Liver (tissue), 9 donors: ENCODE data around the gene USP6NL. TPM values are rescaled to one million over a fixed set of nuclear protein-coding genes. Genes with fewer than 3 reads are reported as not detected.

Experiments
- DNase-seq: peaks from one replicate; pipeline ENCODE4 v3.0.0-alpha.2; 2017; ENCODE audit warnings: low spot score
- H3K27ac ChIP-seq, 2 donors: one replicate each; pipeline ENCODE4 v1.7.0; 2013; ENCODE audit warnings: inconsistent platforms in 2 of 2, low read length in 2 of 2, control low read depth in 1 of 2, low read depth in 1 of 2, mild to moderate bottlenecking in 1 of 2
- H3K27me3 ChIP-seq, 4 donors: one replicate each; pipeline versions ENCODE4 v1.6.1 to v1.7.0; 2013; ENCODE audit warnings: low read length in 3 of 4, inconsistent platforms in 1 of 4, mild to moderate bottlenecking in 1 of 4, moderate library complexity in 1 of 4; ENCODE audit not compliant: control insufficient read depth in 4 of 4, insufficient read depth in 4 of 4
- H3K36me3 ChIP-seq, 4 donors: one replicate each; pipeline versions ENCODE4 v1.6.1 to v1.7.0; 2013; ENCODE audit warnings: low read length in 3 of 4, mild to moderate bottlenecking in 3 of 4, low read depth in 1 of 4, moderate library complexity in 1 of 4; ENCODE audit not compliant: control insufficient read depth in 4 of 4, insufficient read depth in 3 of 4
- H3K4me1 ChIP-seq, 4 donors: one replicate each; pipeline versions ENCODE4 v1.6.1 to v1.7.0; 2013; ENCODE audit warnings: low read length in 3 of 4, mild to moderate bottlenecking in 3 of 4, moderate library complexity in 1 of 4; ENCODE audit not compliant: control insufficient read depth in 4 of 4, insufficient read depth in 4 of 4
- H3K4me3 ChIP-seq, 3 donors: one replicate each; pipeline versions ENCODE4 v1.6.1 to v1.7.0; 2013; ENCODE audit warnings: low read length in 3 of 3, control low read depth in 1 of 3, low read depth in 1 of 3, mild to moderate bottlenecking in 1 of 3
- H3K9ac ChIP-seq, 2 donors: one replicate each; pipeline ENCODE4 v1.7.0; 2013; ENCODE audit warnings: low read length in 2 of 2, mild to moderate bottlenecking in 2 of 2, moderate library complexity in 2 of 2, control low read depth in 1 of 2, low read depth in 1 of 2
- H3K9me3 ChIP-seq, 4 donors: one replicate each; pipeline versions ENCODE4 v1.6.1 to v1.7.0; 2013; ENCODE audit warnings: low read length in 3 of 4; ENCODE audit not compliant: control insufficient read depth in 4 of 4
- EGR1 ChIP-seq, 2 donors: IDR thresholded peaks; 2 replicates each; pipeline ENCODE4 v1.6.1; 2016 to 2018; ENCODE audit warnings: antibody characterized with exemption in 2 of 2, low read depth in 2 of 2
- FOXA1 ChIP-seq: IDR thresholded peaks from 2 replicates; pipeline ENCODE4 v1.6.1; 2016; ENCODE audit warnings: antibody characterized with exemption
- FOXA2 ChIP-seq: IDR thresholded peaks from 2 replicates; pipeline ENCODE4 v1.6.1; 2016; ENCODE audit warnings: antibody characterized with exemption
- GABPA ChIP-seq, 2 donors: IDR thresholded peaks in 1 of 2; conservative IDR thresholded peaks in 1 of 2; 2 replicates each; pipeline ENCODE4 v1.6.1; 2016; ENCODE audit warnings: antibody characterized with exemption in 2 of 2, mild to moderate bottlenecking in 1 of 2, moderate library complexity in 1 of 2
- HNF4A ChIP-seq, 2 donors: conservative IDR thresholded peaks; 2 replicates each; pipeline ENCODE4 v1.6.1; 2016; ENCODE audit warnings: antibody characterized with exemption in 2 of 2, mild to moderate bottlenecking in 2 of 2
- HNF4G ChIP-seq: IDR thresholded peaks from 2 replicates; pipeline ENCODE4 v1.6.1; 2016; ENCODE audit warnings: antibody characterized with exemption
- JUND ChIP-seq, 2 donors: IDR thresholded peaks; 2 replicates each; pipeline ENCODE4 v1.6.1; 2016; ENCODE audit warnings: antibody characterized with exemption in 2 of 2
- NR2F2 ChIP-seq: IDR thresholded peaks from 2 replicates; pipeline ENCODE4 v1.6.1; 2016; ENCODE audit warnings: antibody characterized with exemption
- RAD21 ChIP-seq, 2 donors: IDR thresholded peaks; 2 replicates each; pipeline ENCODE4 v1.6.1; 2016; ENCODE audit warnings: antibody characterized with exemption in 2 of 2, mild to moderate bottlenecking in 2 of 2
- RXRA ChIP-seq, 2 donors: IDR thresholded peaks; 2 replicates each; pipeline ENCODE4 v1.6.1; 2017 to 2018; ENCODE audit warnings: antibody characterized with exemption in 2 of 2, mild to moderate bottlenecking in 1 of 2
- SP1 ChIP-seq: IDR thresholded peaks from 2 replicates; pipeline ENCODE4 v1.6.1; 2018; ENCODE audit warnings: antibody characterized with exemption, mild to moderate bottlenecking
- TAF1 ChIP-seq: conservative IDR thresholded peaks from 2 replicates; pipeline ENCODE4 v1.6.1; 2016; ENCODE audit warnings: antibody characterized with exemption, mild to moderate bottlenecking
- YY1 ChIP-seq: IDR thresholded peaks from 2 replicates; pipeline ENCODE4 v1.6.1; 2016; ENCODE audit warnings: antibody characterized with exemption, mild to moderate bottlenecking
- WGBS: extraction: QIAGEN DNeasy Blood & Tissue Kit; methylation state at CpG from one replicate; pipeline ENCODE4 v1.1.7; 2013; 5-methylcytosine and 5-hydroxymethylcytosine counted together
- polyA plus RNA-seq, 2 donors: library from polyadenylated mRNA; stranded (reverse) in 1 of 2; unstranded in 1 of 2; fragments of 200-250 nt in 1 of 2; fragments of >200 nt in 1 of 2; fragmentation: Nextera tagmentation in 1 of 2; extraction: Ambion mirVana in 1 of 2; gene quantifications; one replicate each; pipeline versions ENCODE4 v1.2.1 to v1.2.3, GENCODE V29; 2013 to 2015
- total RNA-seq, 2 donors: library from RNA; depleted of rRNA; stranded (reverse); fragments of >200 nt; gene quantifications; one replicate each; pipeline ENCODE4 v1.2.3, GENCODE V29; 2014
- TF ChIP-seq, protein P1 (sequence below): IDR thresholded peaks from 2 replicates; pipeline ENCODE4 v1.6.1; 2016; ENCODE audit warnings: antibody characterized with exemption
- TF ChIP-seq, protein P2 (sequence below): fragments of 150-350 bp; IDR thresholded peaks from 2 replicates; pipeline ENCODE4 v1.5.1; 2017; ENCODE audit warnings: improper control_type of control experiment, low read depth, low read length; ENCODE audit not compliant: missing input control
- TF ChIP-seq, protein P3 (sequence below): IDR thresholded peaks from 2 replicates; pipeline ENCODE4 v1.6.1; 2016; ENCODE audit warnings: antibody characterized with exemption
- TF ChIP-seq, protein P4 (sequence below): IDR thresholded peaks from 2 replicates; pipeline ENCODE4 v1.6.1; 2016; ENCODE audit warnings: antibody characterized with exemption, mild to moderate bottlenecking
- TF ChIP-seq, protein P5 (sequence below): IDR thresholded peaks from 2 replicates; pipeline ENCODE4 v1.6.1; 2016; ENCODE audit warnings: antibody characterized with exemption
- donor health status: healthy.
- donor health status: healthy.
- donor health status: healthy.
- donor health status: healthy.
- donor health status: healthy.

USP6NL gene
- total and polyA plus RNA-seq, 4 donors = 3.8 to 15.0 (median 10.2) TPM

DNA sequence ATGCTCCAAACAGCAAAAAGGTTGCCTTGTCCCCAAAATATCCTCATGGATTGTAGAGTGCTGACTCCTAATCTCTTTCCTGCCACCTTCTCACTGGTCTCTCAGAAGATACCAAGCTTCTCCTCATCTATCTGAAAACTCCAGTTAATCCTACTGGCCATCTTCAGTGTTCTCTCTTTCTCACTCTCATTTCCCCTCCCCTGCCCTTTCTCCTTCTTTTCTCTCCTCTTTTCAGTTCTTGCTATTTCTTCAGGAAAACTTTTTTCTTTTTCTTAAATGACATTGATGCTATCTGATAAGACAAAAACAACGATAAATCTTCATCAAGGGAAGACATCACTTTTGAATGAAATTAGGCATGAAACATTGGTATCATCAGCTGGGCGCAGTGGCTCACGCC lies 109.8 kb downstream of the USP6NL start:
- Histone ChIP-seq H3K36me3 (peaks cover 0 to 11% (median 6%) of the 10 kb centered on the region in 4 donors), H3K27ac (no peak overlapping the region), H3K9ac (no peak overlapping the region), H3K27me3 (no peaks in the 10 kb centered on the region), H3K4me3 (no peak overlapping the region), H3K9me3 (no peaks in the 10 kb centered on the region), H3K4me1 (no peaks in the 10 kb centered on the region)
- 98% methylated on average over 3 of the region's 3 CpGs for WGBS
- TF ChIP-seq YY1 (no peak), GABPA (IDR thresholded peaks at IDR 0.05 in 1 of 2, conservative IDR thresholded peaks at IDR 0.05 in 1 of 2) (no peak), HNF4G (no peak)
- TF ChIP-seq, protein P1, sequence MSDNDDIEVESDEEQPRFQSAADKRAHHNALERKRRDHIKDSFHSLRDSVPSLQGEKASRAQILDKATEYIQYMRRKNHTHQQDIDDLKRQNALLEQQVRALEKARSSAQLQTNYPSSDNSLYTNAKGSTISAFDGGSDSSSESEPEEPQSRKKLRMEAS = no peak
- TF ChIP-seq, protein P2, sequence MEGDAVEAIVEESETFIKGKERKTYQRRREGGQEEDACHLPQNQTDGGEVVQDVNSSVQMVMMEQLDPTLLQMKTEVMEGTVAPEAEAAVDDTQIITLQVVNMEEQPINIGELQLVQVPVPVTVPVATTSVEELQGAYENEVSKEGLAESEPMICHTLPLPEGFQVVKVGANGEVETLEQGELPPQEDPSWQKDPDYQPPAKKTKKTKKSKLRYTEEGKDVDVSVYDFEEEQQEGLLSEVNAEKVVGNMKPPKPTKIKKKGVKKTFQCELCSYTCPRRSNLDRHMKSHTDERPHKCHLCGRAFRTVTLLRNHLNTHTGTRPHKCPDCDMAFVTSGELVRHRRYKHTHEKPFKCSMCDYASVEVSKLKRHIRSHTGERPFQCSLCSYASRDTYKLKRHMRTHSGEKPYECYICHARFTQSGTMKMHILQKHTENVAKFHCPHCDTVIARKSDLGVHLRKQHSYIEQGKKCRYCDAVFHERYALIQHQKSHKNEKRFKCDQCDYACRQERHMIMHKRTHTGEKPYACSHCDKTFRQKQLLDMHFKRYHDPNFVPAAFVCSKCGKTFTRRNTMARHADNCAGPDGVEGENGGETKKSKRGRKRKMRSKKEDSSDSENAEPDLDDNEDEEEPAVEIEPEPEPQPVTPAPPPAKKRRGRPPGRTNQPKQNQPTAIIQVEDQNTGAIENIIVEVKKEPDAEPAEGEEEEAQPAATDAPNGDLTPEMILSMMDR = no peak
- DNase-seq = no peak

DNA sequence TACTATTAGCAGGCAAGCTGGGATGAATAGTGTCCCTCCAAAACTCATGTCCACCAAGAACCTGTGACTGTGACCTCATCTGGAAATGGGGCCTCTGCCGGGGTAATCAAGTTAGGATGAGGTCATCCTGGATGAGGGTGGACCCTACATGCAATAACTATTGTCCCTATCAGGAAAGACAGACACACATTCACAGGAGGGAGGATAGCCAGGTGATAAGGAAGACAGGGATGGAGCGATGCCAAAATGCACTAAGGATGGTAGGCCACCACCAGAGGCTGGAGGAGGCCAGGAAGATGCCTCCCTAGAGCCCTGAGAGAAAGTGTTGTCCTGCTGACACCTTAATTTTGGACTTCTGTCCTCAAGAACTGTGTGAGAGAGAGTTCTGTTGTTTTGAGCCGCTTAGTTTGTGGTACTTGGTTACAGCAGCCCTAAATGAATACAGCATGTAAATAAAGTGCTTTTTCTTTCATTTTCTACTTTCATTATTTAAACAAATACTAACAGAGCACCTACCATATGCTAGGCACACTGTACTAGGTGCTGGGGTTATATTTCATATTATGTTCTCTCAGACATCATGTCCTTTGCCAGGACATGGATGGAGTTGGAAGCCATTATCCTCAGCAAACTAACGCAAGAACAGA lies 111.9 kb downstream of the USP6NL start:
- Histone ChIP-seq H3K36me3 (peaks cover 3 to 17% (median 6%) of the 10 kb centered on the region in 4 donors), H3K4me1 (no peaks in the 10 kb centered on the region), H3K9me3 (no peaks in the 10 kb centered on the region), H3K9ac (no peak overlapping the region), H3K27me3 (no peaks in the 10 kb centered on the region), H3K27ac (no peak overlapping the region), H3K4me3 (no peak overlapping the region)
- peak; percentile 71 for DNase-seq
- WGBS = 88% methylated on average over 4 of the region's 4 CpGs
- no peak for TF ChIP-seq JUND (IDR thresholded peaks at IDR 0.05)
- TF ChIP-seq, protein P3, sequence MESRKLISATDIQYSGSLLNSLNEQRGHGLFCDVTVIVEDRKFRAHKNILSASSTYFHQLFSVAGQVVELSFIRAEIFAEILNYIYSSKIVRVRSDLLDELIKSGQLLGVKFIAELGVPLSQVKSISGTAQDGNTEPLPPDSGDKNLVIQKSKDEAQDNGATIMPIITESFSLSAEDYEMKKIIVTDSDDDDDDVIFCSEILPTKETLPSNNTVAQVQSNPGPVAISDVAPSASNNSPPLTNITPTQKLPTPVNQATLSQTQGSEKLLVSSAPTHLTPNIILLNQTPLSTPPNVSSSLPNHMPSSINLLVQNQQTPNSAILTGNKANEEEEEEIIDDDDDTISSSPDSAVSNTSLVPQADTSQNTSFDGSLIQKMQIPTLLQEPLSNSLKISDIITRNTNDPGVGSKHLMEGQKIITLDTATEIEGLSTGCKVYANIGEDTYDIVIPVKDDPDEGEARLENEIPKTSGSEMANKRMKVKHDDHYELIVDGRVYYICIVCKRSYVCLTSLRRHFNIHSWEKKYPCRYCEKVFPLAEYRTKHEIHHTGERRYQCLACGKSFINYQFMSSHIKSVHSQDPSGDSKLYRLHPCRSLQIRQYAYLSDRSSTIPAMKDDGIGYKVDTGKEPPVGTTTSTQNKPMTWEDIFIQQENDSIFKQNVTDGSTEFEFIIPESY = no peak
- no peak for TF ChIP-seq GABPA (IDR thresholded peaks at IDR 0.05 in 1 of 2, conservative IDR thresholded peaks at IDR 0.05 in 1 of 2)
- TF ChIP-seq EGR1 (IDR thresholded peaks at IDR 0.05; ENCODE audit: low read depth in 2 of 2) = no peak
- TF ChIP-seq, protein P4, sequence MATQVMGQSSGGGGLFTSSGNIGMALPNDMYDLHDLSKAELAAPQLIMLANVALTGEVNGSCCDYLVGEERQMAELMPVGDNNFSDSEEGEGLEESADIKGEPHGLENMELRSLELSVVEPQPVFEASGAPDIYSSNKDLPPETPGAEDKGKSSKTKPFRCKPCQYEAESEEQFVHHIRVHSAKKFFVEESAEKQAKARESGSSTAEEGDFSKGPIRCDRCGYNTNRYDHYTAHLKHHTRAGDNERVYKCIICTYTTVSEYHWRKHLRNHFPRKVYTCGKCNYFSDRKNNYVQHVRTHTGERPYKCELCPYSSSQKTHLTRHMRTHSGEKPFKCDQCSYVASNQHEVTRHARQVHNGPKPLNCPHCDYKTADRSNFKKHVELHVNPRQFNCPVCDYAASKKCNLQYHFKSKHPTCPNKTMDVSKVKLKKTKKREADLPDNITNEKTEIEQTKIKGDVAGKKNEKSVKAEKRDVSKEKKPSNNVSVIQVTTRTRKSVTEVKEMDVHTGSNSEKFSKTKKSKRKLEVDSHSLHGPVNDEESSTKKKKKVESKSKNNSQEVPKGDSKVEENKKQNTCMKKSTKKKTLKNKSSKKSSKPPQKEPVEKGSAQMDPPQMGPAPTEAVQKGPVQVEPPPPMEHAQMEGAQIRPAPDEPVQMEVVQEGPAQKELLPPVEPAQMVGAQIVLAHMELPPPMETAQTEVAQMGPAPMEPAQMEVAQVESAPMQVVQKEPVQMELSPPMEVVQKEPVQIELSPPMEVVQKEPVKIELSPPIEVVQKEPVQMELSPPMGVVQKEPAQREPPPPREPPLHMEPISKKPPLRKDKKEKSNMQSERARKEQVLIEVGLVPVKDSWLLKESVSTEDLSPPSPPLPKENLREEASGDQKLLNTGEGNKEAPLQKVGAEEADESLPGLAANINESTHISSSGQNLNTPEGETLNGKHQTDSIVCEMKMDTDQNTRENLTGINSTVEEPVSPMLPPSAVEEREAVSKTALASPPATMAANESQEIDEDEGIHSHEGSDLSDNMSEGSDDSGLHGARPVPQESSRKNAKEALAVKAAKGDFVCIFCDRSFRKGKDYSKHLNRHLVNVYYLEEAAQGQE = no peak
- no peak for TF ChIP-seq TAF1
- no peak for TF ChIP-seq YY1
- TF ChIP-seq, protein P2 = no peak
- TF ChIP-seq HNF4A (conservative IDR thresholded peaks at IDR 0.05) = no peak
- TF ChIP-seq, protein P5, sequence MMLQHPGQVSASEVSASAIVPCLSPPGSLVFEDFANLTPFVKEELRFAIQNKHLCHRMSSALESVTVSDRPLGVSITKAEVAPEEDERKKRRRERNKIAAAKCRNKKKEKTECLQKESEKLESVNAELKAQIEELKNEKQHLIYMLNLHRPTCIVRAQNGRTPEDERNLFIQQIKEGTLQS = no peak
- TF ChIP-seq NR2F2 = no peak
- TF ChIP-seq RAD21 (IDR thresholded peaks at IDR 0.05) = no peak
- TF ChIP-seq RXRA (IDR thresholded peaks at IDR 0.05) = no peak
- TF ChIP-seq, protein P1 = no peak
- no peak for TF ChIP-seq SP1
- TF ChIP-seq FOXA1 = no peak
- no peak for TF ChIP-seq FOXA2
